Activated T-helper 1 cell treated with anti-CD3 and anti-CD28 coated beads, Interleukin-12 subunit alpha, Interleukin-12 subunit beta, Interleukin-2, Interleukin-4 antibody, amounts not matched to agents 30 ng/mL and 10 ng/mL and 1 ng/mL, durations not matched to agents 14 hours and 24 hours and 36 hours (primary cell): ENCODE results near the gene PLCB1. TPM values are rescaled to one million over a fixed set of nuclear protein-coding genes. Genes with fewer than 3 reads are reported as not detected.
"Not testable (repeated sequence)": the region's sequence is repeated elsewhere in the genome, so short reads cannot be mapped to it uniquely, and the experiment has no call there.

Experiments used
- DNase-seq: peaks from one replicate; pipeline ENCODE4 v3.0.0; 2021; ENCODE audit warnings: low spot score
- H3K27ac Mint-ChIP-seq: one replicate; pipeline ENCODE4 v1.8.0; 2021; ENCODE audit warnings: mild to moderate bottlenecking, mixed read lengths
- H3K27me3 Mint-ChIP-seq: one replicate; pipeline ENCODE4 v1.8.0; 2022; ENCODE audit warnings: mild to moderate bottlenecking, moderate library complexity, mixed read lengths; ENCODE audit not compliant: insufficient read depth
- H3K36me3 Mint-ChIP-seq: one replicate; pipeline ENCODE4 v1.8.0; 2021; ENCODE audit warnings: low read depth, mixed read lengths
- H3K4me1 Mint-ChIP-seq: one replicate; pipeline ENCODE4 v1.8.0; 2021; ENCODE audit warnings: low read depth, mixed read lengths
- H3K4me3 Mint-ChIP-seq: one replicate; pipeline ENCODE4 v1.8.0; 2021; ENCODE audit warnings: mild to moderate bottlenecking, moderate library complexity, mixed read lengths
- H3K9me3 Mint-ChIP-seq: one replicate; pipeline ENCODE4 v1.8.0; 2021; ENCODE audit warnings: mixed read lengths
- intact Hi-C: fragments of 100-400 bp; cut with micrococcal nuclease; formaldehyde crosslinking; loops from one replicate; pipeline ENCODE4 v1.15.1; 2024
- total RNA-seq: library from RNA; stranded (reverse); gene quantifications from 2 replicates; pipeline ENCODE4 v1.2.3, GENCODE V29; 2022

The PLCB1 gene
- total RNA-seq, 1 donor from 2014 or later: 3.2 TPM

DNA sequence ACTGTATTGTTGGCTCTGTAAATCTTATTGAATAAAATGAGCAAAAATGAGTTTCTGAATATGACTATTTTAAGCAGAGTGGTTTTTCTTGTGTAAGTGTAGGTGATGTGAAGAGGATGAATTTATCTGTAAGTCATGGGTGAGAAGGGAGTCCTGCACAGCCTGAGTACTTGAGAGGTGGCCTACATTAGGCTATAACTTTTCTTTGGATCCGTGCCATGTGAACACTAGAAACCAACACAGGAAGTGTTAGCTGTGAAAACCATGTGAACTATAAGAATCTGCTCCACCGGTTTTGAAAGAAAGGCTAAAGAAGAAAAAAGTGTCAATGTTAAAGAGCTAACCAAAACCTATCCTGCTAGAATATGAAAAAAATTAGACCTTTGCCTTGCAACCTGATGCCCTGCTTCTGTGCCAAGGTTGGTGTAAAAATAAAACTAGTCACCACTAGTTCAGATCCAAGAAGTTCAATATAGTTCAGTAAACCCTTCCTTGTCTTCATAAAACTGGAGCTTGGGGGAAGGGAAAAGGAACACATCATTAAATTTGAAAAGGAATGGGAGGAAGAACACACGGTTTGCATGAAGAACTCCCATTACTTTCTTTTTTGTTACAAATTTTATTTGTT is 21.3 kb downstream of the PLCB1 start:
- intact Hi-C loops: loop anchor here (5.0 to 10.0 kb wide), 2 partner anchors 121 to 509 kb away; no protein-coding TSS in a partner anchor
- peaks cover 2% of the 10 kb centered on the region for H3K36me3 Mint-ChIP-seq

DNA sequence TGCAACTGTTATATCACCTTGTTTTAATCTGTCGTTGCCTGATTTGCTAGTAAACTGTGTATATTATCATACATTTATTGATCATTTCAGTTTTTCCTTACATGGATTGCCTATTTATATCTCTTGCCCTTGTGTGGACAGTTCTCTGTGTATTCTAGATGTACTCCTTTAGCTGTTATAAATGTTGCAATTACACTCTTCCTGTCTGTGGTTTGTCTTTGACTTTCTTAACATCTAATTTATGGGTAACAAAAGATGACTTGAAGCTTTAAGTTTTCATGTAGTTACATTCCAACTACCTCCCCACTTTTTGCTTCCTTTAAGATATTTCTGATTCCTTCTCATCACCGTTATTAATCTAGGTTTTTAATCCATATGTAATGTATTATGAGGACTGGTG is 22.6 kb downstream of the PLCB1 start:
- intact Hi-C loops: loop anchor here (5.0 to 10.0 kb wide), 2 partner anchors 120 to 508 kb away; no protein-coding TSS in a partner anchor
- Mint-ChIP-seq H3K4me3 (no peak overlapping the region), H3K36me3 (peaks cover 2% of the 10 kb centered on the region), H3K27me3 (peaks cover 4% of the 10 kb centered on the region), H3K27ac (no peak overlapping the region), H3K9me3 (peaks cover 7% of the 10 kb centered on the region), H3K4me1 (peaks cover 44% of the 10 kb centered on the region)
- no peak for DNase-seq

More for the DNA sequence above, 21.3 kb downstream of the PLCB1 start:
- peaks cover 4% of the 10 kb centered on the region for H3K27me3 Mint-ChIP-seq
- H3K9me3 Mint-ChIP-seq: peaks cover 5% of the 10 kb centered on the region
- H3K4me1 Mint-ChIP-seq: peaks cover 44% of the 10 kb centered on the region
- no peak overlapping the region for H3K27ac Mint-ChIP-seq
- H3K4me3 Mint-ChIP-seq: no peak overlapping the region
- DNase-seq: no peak

DNA sequence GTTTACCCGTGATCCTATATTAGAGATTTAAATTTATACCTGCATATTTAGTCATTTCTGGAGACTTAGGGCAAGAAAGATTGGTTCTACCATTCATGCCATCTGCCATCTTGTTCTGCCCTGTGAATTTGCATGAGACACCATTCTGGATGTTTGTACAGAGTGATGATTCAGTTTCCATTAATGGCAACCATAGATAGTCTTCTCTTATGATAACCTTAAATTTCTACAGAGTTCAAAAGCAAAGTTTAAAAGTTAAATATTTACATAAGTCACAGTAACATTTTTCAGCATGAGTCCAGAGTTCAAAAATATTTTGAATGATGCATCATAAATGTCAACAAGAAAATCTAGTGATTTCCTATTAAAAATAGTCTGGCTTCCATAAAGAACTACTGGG is 23.2 kb downstream of the PLCB1 start:
- no peak for DNase-seq
- Mint-ChIP-seq H3K4me3 (no peak overlapping the region), H3K27ac (no peak overlapping the region), H3K4me1 (peaks cover 44% of the 10 kb centered on the region), H3K9me3 (peaks cover 12% of the 10 kb centered on the region), H3K36me3 (peaks cover 5% of the 10 kb centered on the region), H3K27me3 (peaks cover 4% of the 10 kb centered on the region)
- intact Hi-C loops: loop anchor here (10.0 kb wide), 1 partner anchor 120 kb away; no protein-coding TSS in a partner anchor

DNA sequence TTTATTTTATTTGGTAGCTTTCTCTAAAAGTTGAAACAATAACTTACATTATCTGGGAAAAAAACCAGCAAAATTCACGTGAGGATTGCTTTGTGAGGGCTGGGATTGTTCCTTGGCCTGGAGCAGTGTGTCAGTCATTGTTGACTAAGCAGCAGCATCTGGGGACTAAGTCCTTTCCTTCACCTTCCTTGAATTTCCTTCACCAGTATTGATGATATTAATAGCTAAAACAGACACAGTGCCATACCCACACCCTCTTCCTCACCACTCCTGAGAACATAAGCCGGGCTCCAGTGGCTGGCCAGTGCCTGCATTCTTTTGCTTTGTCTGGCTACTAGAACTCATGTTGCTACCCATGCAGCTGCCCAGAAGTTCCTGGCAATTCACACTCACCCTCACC is 23.7 kb downstream of the PLCB1 start:
- Mint-ChIP-seq H3K4me3 (no peak overlapping the region), H3K27ac (no peak overlapping the region), H3K27me3 (no peaks in the 10 kb centered on the region), H3K9me3 (peaks cover 13% of the 10 kb centered on the region), H3K4me1 (peaks cover 44% of the 10 kb centered on the region), H3K36me3 (peaks cover 5% of the 10 kb centered on the region)
- DNase-seq: no peak
- intact Hi-C loops: loop anchor here (2.0 to 10.0 kb wide), 3 partner anchors 23 to 119 kb away; partner anchors contain the start of gene PLCB1

DNA sequence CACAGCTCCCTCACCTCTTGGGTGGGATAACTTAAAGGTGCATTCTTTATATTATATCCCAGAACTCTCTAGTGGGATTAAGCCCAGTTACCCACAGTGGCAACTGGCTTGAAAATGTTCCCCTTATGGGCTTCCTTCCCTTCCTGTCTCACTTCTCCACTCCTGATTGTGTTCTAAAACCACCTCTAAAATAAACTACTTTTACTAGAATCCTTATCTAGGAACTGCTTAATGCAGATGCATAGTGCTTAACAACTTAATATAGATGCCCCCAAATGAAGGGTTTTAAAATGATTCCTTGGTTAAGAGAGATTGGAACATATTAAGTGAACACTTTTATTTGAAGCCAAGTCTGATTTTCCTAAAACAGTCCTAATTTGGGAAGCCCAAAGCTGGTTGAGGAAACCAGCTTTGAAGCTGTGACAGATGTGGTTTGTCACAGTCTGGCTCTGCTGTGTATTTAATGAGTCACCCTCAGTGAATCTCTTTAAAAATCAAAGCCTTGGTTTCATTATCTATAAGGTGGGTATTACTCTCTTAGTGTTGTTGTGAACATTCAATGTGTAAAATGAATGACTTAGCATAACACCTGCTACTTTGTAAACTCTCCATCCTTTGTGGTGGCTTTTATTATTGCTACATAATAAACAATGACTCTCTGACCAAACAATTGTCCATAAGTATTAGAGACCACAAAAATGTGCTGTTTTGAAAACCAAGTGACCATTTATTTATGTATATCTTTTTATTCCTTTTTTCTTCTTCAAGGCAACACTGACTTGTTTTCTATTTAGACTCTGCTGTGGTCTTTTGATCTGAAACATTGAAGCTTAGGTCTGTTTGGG is 24.4 kb downstream of the PLCB1 start:
- Mint-ChIP-seq H3K36me3 (peaks cover 5% of the 10 kb centered on the region), H3K27me3 (no peaks in the 10 kb centered on the region), H3K4me3 (no peak overlapping the region), H3K4me1 (peaks cover 48% of the 10 kb centered on the region), H3K27ac (no peak overlapping the region), H3K9me3 (peaks cover 13% of the 10 kb centered on the region)
- intact Hi-C loops: loop anchor here (2.0 to 10.0 kb wide), 3 partner anchors 24 to 118 kb away; partner anchors contain the start of gene PLCB1
- DNase-seq: no peak

DNA sequence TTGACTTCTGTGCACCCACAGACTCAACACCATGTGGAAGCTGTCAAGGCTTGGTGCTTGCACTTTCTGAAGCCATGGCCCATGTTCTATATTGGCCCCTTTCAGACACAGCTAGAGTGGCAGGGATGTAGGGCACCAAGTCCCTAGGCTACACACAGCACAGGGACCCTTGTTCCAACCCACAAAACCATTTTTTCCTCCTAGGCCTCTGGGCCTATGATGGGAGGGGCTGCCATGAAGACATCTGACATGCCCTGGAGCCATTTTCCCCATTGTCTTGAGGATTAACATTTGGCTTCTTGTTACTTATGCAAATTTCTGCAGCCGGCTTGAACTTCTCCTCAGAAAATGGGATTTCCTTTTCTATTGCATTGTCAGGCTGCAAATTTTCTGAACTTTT is 27.2 kb downstream of the PLCB1 start:
- not testable (repeated sequence) for H3K4me3 Mint-ChIP-seq, H3K27ac Mint-ChIP-seq, DNase-seq, H3K27me3 Mint-ChIP-seq, H3K36me3 Mint-ChIP-seq
- Mint-ChIP-seq H3K4me1 (peaks cover 35% of the 10 kb centered on the region), H3K9me3 (peaks cover 13% of the 10 kb centered on the region)
- intact Hi-C loops: loop anchor here (10.0 kb wide), 1 partner anchor 116 kb away; no protein-coding TSS in a partner anchor

DNA sequence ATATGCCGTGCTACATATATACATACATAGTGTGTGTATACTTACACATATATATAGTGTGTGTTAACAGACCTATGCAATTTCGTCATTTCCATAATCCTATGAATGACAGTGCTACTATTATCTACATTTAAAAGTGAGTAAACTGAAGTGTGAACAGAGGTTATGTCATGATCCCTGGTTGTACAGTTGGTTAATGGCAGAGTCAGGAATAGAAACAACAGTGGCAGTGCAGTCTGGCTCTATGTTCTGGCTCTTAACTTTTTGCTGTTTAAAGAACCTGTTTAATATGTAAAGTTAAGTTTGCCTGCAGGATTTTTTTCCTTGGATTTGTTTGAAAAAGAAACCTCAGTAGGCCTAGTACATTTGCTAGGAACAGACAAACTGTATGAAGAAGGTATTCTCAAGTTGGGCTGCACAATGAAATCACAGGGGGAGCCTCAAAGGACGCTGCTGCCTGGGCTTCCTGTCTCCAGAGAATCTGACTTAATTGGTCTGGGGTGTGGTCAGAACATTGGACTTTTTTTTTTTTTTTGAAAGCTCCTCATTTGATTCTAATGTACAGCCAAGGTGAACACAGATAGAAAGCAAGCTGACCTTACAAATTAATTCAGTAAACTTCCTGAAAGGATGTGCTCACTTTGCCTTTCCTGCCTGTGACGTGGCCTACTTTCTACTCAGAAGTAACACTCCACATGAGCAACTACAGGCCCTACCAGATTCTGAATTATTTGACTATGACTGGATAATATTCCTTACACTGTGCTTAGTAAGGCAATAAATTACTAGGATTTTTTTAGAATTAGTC is 29.4 kb downstream of the PLCB1 start:
- intact Hi-C loops: no loop called here
- Mint-ChIP-seq H3K36me3 (peaks cover 3% of the 10 kb centered on the region), H3K27me3 (no peaks in the 10 kb centered on the region), H3K27ac (no peak overlapping the region), H3K4me3 (no peak overlapping the region), H3K9me3 (peaks cover 13% of the 10 kb centered on the region), H3K4me1 (peaks cover 17% of the 10 kb centered on the region)
- DNase-seq: no peak

DNA sequence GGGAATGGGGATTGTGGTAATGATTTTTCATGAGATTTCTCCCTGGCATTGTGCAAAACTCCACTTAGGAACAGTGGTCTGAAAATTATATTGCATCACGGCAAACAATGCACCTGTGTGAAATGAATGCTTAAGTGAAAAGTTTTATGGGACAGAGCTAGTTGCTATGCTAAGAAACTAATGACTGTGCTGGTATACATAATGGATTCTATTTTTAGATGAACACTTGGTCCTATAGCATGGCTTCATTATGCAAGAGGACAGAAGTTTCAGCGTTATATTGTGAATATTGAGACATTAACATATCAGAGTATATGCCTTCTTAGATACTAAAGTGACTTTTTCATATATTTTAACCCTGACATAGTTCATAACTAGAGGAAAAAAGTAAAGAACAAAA is 30.5 kb downstream of the PLCB1 start:
- H3K4me1 Mint-ChIP-seq: peaks cover 8% of the 10 kb centered on the region
- H3K4me3 Mint-ChIP-seq: no peak overlapping the region
- H3K27me3 Mint-ChIP-seq: no peaks in the 10 kb centered on the region
- H3K36me3 Mint-ChIP-seq: peaks cover 3% of the 10 kb centered on the region
- DNase-seq: no peak
- no peak overlapping the region for H3K27ac Mint-ChIP-seq
- H3K9me3 Mint-ChIP-seq: peaks cover 13% of the 10 kb centered on the region
- intact Hi-C loops: no loop called here

DNA sequence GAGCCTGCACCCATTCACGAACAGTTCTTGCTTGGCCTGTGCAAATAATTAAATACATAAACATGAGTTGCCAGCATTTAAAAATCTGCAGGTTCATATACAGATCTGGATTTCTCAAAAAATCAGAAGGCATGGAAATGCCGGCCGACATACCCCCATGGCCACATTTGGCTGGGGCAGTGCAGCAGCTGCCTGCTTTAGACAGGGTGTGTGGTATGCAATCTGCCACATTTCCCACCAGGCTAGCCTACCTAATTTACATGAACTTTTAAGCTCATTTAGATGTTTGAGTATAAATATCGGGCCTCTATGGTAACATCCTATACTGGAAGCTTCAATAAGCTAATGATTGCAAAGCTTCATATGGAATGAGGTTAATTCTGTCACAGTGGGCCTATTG is 31.5 kb downstream of the PLCB1 start:
- Mint-ChIP-seq H3K9me3 (peaks cover 6% of the 10 kb centered on the region), H3K4me1 (peaks cover 8% of the 10 kb centered on the region), H3K36me3 (peaks cover 3% of the 10 kb centered on the region), H3K27me3 (no peaks in the 10 kb centered on the region), H3K27ac (no peak overlapping the region), H3K4me3 (no peak overlapping the region)
- no peak for DNase-seq
- intact Hi-C loops: no loop called here

DNA sequence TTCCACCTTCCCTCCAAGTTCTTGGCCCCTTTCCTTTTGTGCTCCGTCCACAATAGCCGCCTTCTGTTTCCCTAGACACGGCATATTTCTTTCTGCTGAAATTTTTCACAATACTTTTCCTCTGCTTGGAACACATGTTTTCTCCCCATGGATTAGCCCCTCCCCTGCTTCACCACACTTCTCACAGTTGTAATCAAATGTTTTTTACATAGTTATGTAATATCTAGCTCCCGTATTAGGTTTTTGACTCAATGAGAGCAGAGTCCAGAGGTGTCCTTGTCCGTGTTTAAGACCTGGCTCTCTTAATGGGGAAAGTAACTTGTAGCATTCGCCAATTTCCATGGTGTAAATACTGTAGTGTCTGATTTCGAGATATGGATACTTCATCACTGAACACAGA is 34.7 kb downstream of the PLCB1 start:
- H3K27me3 Mint-ChIP-seq: no peaks in the 10 kb centered on the region
- no peak for DNase-seq
- H3K9me3 Mint-ChIP-seq: no peaks in the 10 kb centered on the region
- intact Hi-C loops: no loop called here
- no peak overlapping the region for H3K4me3 Mint-ChIP-seq
- H3K27ac Mint-ChIP-seq: no peak overlapping the region
- no peaks in the 10 kb centered on the region for H3K36me3 Mint-ChIP-seq
- peaks cover 1% of the 10 kb centered on the region for H3K4me1 Mint-ChIP-seq

GRCh38 chr20:8168785-8169288 is 36.8 kb downstream of the PLCB1 start:
- intact Hi-C loops: no loop called here
- Mint-ChIP-seq H3K27ac (no peak overlapping the region), H3K4me3 (no peak overlapping the region), H3K4me1 (no peaks in the 10 kb centered on the region), H3K36me3 (no peaks in the 10 kb centered on the region), H3K9me3 (no peaks in the 10 kb centered on the region), H3K27me3 (no peaks in the 10 kb centered on the region)
- DNase-seq: no peak

DNA sequence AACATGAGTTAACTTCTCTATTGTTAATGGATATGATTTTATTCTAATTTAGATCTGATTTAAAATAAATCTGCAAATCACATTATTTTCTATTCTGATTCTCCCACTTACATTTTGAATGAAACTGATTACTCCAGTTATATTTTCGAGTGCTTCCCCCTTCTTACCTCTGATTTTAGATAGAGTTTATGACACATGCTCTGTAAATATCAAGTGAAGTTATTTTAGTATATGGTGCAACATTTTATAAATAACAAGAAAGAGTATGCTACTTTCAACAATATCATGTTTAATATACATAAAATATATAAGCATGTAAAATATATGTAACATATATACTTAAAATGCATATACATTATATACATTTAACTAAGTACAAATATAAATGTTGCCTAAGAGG is 38.9 kb downstream of the PLCB1 start:
- no peaks in the 10 kb centered on the region for H3K36me3 Mint-ChIP-seq
- no peak overlapping the region for H3K27ac Mint-ChIP-seq
- intact Hi-C loops: no loop called here
- H3K4me3 Mint-ChIP-seq: no peak overlapping the region
- no peaks in the 10 kb centered on the region for H3K9me3 Mint-ChIP-seq
- H3K27me3 Mint-ChIP-seq: no peaks in the 10 kb centered on the region
- no peaks in the 10 kb centered on the region for H3K4me1 Mint-ChIP-seq
- no peak for DNase-seq
